ENCODE data around the gene SLC9A9.

DNA sequence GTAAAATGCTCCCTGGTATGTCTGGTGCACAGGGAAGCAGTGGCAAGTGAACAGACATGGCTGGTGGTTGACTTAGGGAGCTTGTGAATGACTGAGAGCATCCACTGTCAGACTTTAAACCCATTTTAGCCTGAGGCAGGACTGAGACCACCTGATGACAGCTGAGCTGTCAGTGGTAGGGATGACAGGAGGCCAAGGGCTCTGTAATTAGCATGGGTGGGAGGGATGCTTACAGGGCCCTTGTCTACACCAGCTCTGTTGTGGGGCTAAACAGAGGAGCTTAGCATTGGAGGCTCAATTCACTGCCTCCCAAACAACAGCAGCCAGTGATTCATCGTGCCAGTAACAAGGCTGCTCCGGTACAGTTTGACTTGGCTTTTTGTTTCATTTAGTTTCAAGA lies 559.3 kb downstream of the SLC9A9 start:
- TF ChIP-seq, protein P1, sequence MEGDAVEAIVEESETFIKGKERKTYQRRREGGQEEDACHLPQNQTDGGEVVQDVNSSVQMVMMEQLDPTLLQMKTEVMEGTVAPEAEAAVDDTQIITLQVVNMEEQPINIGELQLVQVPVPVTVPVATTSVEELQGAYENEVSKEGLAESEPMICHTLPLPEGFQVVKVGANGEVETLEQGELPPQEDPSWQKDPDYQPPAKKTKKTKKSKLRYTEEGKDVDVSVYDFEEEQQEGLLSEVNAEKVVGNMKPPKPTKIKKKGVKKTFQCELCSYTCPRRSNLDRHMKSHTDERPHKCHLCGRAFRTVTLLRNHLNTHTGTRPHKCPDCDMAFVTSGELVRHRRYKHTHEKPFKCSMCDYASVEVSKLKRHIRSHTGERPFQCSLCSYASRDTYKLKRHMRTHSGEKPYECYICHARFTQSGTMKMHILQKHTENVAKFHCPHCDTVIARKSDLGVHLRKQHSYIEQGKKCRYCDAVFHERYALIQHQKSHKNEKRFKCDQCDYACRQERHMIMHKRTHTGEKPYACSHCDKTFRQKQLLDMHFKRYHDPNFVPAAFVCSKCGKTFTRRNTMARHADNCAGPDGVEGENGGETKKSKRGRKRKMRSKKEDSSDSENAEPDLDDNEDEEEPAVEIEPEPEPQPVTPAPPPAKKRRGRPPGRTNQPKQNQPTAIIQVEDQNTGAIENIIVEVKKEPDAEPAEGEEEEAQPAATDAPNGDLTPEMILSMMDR (IDR thresholded peaks at IDR 0.05), result no peak
- TF ChIP-seq NRF1 (IDR thresholded peaks at IDR 0.05; ENCODE audit: low read depth, low read length) (no peak), SMC3 (IDR thresholded peaks at IDR 0.05; ENCODE audit: low read depth, low read length) (no peak), EZH2phosphoT487 (IDR thresholded peaks at IDR 0.05; ENCODE audit: borderline replicate concordance, low read depth) (no peak), FOXM1 (IDR thresholded peaks at IDR 0.05; ENCODE audit: low read depth) (no peak)

Measured in SK-N-SH (cell line).